GM18526 (cell line): ENCODE results near the gene HLA-DOA.

Experiments
- POLR2A ChIP-seq: IDR thresholded peaks from 3 replicates; pipeline ENCODE4 v1.6.1; 2011; ENCODE audit not compliant: insufficient read length; ENCODE audit errors: extremely low read depth

The HLA-DOA gene

GRCh38 chr6:32993363-32993973 lies 15.9 kb downstream of the HLA-DOA start:
- TF ChIP-seq POLR2A: no peak

DNA sequence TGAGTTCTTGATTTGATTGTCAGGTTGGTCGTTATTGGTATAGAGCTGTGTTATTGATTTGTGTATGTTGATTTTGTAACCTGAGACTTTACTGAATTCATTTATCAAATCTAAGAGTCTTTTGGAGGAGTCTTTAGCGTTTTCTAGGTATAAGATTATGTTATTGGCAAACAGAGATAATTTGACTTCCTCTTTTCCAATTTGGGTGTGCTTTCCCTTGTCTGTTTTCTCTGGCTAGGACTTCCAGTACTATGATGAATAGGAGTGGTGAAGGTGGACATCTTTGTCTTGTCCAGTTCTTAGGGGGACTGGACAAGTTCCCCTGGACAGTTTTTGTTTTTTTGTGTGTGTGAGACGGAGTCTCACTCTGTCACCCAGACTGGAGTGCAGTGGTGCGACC lies 17.4 kb downstream of the HLA-DOA start:
- no peak for TF ChIP-seq POLR2A

DNA sequence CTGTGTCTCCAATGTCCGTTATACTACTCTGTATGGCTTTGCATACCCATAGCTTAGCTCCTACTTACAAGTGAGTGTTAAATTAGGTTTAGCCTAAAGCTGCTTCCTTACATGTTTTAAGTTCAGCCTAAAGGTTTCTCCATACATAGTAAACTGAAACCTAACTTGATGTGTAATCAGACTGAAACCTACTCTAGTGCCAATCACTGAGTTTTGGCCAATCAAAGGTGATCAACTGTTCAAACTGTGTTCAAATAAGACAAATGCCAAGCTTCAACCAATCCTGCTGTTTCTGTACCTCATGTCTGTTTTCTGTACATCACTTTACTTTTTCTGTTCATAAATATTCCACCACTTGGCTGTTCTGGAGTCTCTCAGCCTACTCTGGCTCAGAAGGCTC lies 20.0 kb downstream of the HLA-DOA start:
- TF ChIP-seq POLR2A: no peak

DNA sequence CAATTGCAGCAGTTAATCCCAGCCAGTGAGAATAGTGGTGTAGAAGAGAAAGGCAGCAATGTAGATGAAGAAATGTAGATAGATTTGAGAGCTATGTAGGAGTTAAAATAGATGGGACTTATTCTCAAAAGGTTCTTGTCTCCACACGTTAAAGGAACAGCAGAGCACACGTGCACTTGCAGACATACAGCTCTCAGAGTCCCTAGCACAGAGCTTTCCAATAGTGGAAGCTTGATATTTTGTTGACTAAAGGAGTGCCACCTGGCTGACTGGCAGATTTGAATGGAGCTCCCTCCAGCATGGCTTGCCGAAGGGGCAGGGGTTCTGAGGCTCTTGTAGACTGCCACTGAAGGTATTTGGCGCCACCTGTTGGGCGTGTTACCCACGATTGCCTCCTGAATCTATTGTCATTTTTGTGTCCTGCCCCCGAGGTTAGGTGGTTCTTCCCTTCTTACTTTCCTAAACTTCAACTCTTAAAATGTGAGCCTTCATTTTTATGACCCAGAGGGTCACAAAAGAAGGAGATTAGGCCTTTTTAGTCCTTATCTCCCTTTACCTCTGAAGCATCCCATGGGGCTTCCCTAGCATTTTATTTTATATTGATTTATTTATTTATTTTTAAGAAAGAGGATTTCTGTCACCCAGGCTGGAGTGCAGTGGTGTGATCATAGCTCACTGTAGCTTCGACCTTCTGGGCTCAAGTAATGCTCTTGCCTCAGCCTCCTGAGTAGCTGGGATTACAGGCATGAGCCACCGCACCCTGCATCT lies 24.6 kb downstream of the HLA-DOA start:
- no peak for TF ChIP-seq POLR2A

DNA sequence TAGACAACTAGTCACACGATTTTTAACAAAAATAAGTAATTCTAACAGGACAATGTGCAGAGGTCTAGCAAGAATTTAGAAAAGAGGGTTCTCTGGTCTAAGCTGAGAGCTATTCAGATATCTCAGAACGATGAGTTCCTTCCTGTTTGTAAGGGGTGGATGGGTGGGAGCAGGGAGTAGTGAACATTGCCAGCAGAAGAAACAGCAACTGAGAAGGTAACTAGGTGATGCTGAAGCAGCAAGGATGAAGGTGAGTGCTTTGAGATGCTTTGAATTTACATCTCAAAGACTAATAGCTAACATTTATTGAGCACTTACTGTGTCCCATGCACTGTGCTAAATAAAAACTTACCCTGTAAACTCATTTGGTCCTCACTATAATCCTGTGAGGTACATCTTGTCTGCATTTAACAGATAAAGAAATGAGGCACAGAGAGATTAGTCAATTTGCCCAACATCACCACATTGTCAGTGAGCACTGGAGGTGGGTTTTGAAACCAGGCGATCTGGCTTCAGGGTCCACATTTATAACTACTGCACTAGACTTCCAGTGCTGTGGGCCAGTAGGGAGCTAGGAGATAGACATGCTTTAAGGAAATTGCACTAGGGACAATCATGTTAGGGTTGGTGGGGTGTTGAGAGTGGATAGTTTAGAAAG lies 25.3 kb downstream of the HLA-DOA start:
- TF ChIP-seq POLR2A: no peak

GRCh38 chr6:32983493-32983848 lies 25.9 kb downstream of the HLA-DOA start:
- TF ChIP-seq POLR2A: no peak

GRCh38 chr6:32982702-32983492 lies 26.5 kb downstream of the HLA-DOA start:
- TF ChIP-seq POLR2A: no peak

GRCh38 chr6:32982084-32982701 lies 27.2 kb downstream of the HLA-DOA start:
- no peak for TF ChIP-seq POLR2A

GRCh38 chr6:32980488-32981038 lies 28.8 kb downstream of the HLA-DOA start:
- TF ChIP-seq POLR2A: peak; percentile 23

DNA sequence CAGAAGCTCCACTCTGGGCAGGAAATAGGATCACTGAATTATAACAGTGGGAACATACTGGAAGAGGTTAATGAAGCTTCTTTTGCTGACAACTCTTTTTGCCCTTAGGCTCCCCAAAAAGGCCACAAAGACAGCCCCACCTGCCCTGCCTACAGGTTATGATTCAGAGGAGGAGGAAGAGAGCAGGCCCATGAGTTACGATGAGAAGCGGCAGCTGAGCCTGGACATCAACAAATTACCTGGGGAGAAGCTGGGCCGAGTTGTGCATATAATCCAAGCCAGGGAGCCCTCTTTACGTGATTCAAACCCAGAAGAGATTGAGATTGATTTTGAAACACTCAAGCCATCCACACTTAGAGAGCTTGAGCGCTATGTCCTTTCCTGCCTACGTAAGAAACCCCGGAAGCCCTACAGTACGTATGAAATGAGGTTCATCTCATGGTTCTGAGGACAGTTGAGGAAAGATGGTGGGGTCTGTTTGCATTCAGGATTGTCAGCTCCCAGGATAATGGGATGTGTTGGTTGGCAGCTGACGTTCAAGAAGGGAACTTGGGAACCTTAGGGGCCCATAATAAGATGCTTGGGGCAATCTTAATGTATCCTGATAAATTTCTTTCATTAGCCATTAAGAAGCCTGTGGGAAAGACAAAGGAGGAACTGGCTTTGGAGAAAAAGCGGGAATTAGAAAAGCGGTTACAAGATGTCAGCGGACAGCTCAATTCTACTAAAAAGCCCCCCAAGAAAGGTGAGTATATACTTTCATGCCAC lies 29.5 kb downstream of the HLA-DOA start:
- no peak for TF ChIP-seq POLR2A

GRCh38 chr6:32977953-32978324 lies 31.5 kb downstream of the HLA-DOA start:
- no peak for TF ChIP-seq POLR2A

DNA sequence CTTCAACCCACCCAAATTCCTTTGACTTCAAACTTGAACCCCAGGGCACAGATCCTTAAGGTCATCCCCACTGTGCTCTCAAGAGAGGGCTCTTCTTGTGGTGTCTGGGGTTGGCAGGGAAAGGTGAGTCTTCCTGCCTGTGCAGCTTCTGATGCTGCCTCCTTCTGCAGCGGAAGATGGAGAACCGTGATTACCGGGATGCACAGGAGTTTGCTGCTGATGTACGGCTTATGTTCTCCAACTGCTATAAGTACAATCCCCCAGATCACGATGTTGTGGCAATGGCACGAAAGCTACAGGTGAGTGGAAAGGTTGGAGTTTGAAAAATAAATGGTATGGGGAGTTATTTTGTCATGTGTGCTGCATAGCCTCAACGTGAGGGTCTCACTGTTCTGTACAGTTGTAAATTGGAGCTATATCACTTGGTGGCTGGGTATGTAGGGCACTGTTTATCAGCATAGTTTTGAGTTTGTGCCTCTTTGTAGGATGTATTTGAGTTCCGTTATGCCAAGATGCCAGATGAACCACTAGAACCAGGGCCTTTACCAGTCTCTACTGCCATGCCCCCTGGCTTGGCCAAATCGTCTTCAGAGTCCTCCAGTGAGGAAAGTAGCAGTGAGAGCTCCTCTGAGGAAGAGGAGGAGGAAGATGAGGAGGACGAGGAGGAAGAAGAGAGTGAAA lies 32.0 kb downstream of the HLA-DOA start:
- peak; percentile 15 for TF ChIP-seq POLR2A

GRCh38 chr6:32976334-32977069 lies 32.9 kb downstream of the HLA-DOA start:
- no peak for TF ChIP-seq POLR2A
